Endothelial cell of umbilical vein (primary cell): ENCODE data around the gene DERA.

Experiments
- CTCF ChIP-seq, 2 donors: IDR thresholded peaks; 1 replicate in 1 of 2; 2 replicates in 1 of 2; pipeline ENCODE4 v1.5.1; 2011; ENCODE audit warnings: low read length in 2 of 2, mild to moderate bottlenecking in 2 of 2, moderate library complexity in 2 of 2, control low read depth in 1 of 2, inconsistent platforms in 1 of 2, low read depth in 1 of 2; ENCODE audit not compliant: insufficient read depth in 1 of 2; ENCODE audit errors: extremely low read depth in 1 of 2
- EZH2 ChIP-seq: IDR thresholded peaks from 2 replicates; pipeline ENCODE4 v1.6.1; 2012; ENCODE audit warnings: borderline replicate concordance, low read depth, mild to moderate bottlenecking, moderate library complexity, low read length, inconsistent platforms; ENCODE audit not compliant: severe bottlenecking
- GATA2 ChIP-seq: IDR thresholded peaks from 2 replicates; pipeline ENCODE4 v1.7.0; 2011; ENCODE audit warnings: low read depth, mild to moderate bottlenecking, moderate library complexity, mixed read lengths, low read length; ENCODE audit not compliant: insufficient read length, insufficient read depth
- JUN ChIP-seq: IDR thresholded peaks from 2 replicates; pipeline ENCODE4 v1.6.1; 2011; ENCODE audit warnings: borderline replicate concordance, low read depth; ENCODE audit not compliant: insufficient read length, insufficient read depth
- MAX ChIP-seq: IDR thresholded peaks from 2 replicates; pipeline ENCODE4 v1.6.1; 2011; ENCODE audit not compliant: insufficient read depth, insufficient read length
- MYC ChIP-seq: IDR thresholded peaks from one replicate; pipeline ENCODE4 v1.6.1; 2011; ENCODE audit warnings: mild to moderate bottlenecking, low read depth, low read length
- POLR2A ChIP-seq: IDR thresholded peaks from 2 replicates; pipeline ENCODE4 v1.6.1; 2012; ENCODE audit warnings: low read depth, mild to moderate bottlenecking, control low read depth, low read length
- POLR2AphosphoS5 ChIP-seq: IDR thresholded peaks from 2 replicates; pipeline ENCODE4 v1.6.1; 2012; ENCODE audit warnings: low read depth, mild to moderate bottlenecking, control low read depth, low read length, moderate library complexity; ENCODE audit not compliant: insufficient read depth

DNA sequence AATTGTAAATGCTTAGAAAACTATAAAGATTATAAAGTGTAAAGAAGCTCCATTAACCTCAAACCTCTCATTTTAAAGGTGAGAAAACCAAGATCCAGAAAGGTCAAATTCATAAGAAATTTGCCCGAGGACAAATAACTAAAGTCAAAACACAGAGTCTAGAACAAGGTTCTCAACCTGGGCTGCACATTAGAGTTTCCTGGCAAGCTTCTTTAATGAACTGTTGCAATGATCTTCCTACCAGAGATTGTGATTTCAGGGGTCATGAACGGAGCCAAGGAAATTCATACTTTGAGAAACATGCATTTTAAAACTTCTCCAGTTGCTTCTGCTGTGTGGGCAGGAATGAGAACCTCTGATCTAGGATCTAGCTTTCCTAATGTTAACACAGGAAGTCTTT, 86.8 kb downstream of the DERA start:
- TF ChIP-seq POLR2A, result no peak
- no peak for TF ChIP-seq CTCF (IDR thresholded peaks at IDR 0.05; ENCODE audit: extremely low read depth in 1 of 2, insufficient read depth in 1 of 2, low read depth in 1 of 2, low read length in 2 of 2)
- TF ChIP-seq MAX, result no peak
- no peak for TF ChIP-seq POLR2AphosphoS5
- TF ChIP-seq MYC, result no peak
- no peak for TF ChIP-seq JUN
- no peak for TF ChIP-seq EZH2
- no peak for TF ChIP-seq GATA2
